Upper lobe of left lung (tissue), 6 donors: ENCODE results near the gene IFI30. TPM values are rescaled to one million over a fixed set of nuclear protein-coding genes. Genes with fewer than 3 reads are reported as not detected.

Source experiments
- ATAC-seq, 2 donors: fragments of 200-7000 bp; cut with Tn5 transposase; one replicate each; pipeline ENCODE4 v1.9.1; 2022; ENCODE audit warnings: mild to moderate bottlenecking in 2 of 2, moderate library complexity in 2 of 2; ENCODE audit not compliant: low FRiP score in 2 of 2
- DNase-seq, 2 donors: peaks; one replicate each; pipeline ENCODE4 v3.0.0-alpha.2; 2019 to 2020
- H3K27ac ChIP-seq, 4 donors: fragments of 200-600 bp; sonication (generic); one replicate each; pipeline ENCODE4 v1.5.1; 2016 to 2019
- H3K27me3 ChIP-seq, 4 donors: fragments of 200-600 bp; sonication (generic); one replicate each; pipeline ENCODE4 v1.5.1; 2017 to 2019
- H3K36me3 ChIP-seq, 4 donors: fragments of 200-600 bp; sonication (generic); one replicate each; pipeline ENCODE4 v1.5.1; 2016 to 2019
- H3K4me1 ChIP-seq, 4 donors: fragments of 200-600 bp; sonication (generic); one replicate each; pipeline ENCODE4 v1.5.1; 2018 to 2019
- H3K4me3 ChIP-seq, 4 donors: fragments of 200-600 bp; sonication (generic); one replicate each; pipeline ENCODE4 v1.5.1; 2017 to 2019; ENCODE audit warnings: mild to moderate bottlenecking in 2 of 4, moderate library complexity in 1 of 4
- H3K9me3 ChIP-seq, 4 donors: fragments of 200-600 bp; sonication (generic); one replicate each; pipeline ENCODE4 v1.5.1; 2018 to 2019
- CTCF ChIP-seq, 6 experiments: fragments of 450-650 bp in 4 of 6; fragments of 200-600 bp in 2 of 6; sonication (generic) in 2 of 6; IDR thresholded peaks; one replicate each; pipeline ENCODE4 v1.5.1; 2016 to 2019; ENCODE audit warnings: antibody characterized with exemption in 6 of 6
- EP300 ChIP-seq, 4 donors: sonication (generic); formaldehyde crosslinking; IDR thresholded peaks; one replicate each; pipeline ENCODE4 v1.5.1; 2017; ENCODE audit warnings: antibody characterized with exemption in 4 of 4, control low read depth in 2 of 4
- POLR2A ChIP-seq, 4 donors: fragments of 450-650 bp; IDR thresholded peaks; one replicate each; pipeline ENCODE4 v1.5.1; 2016 to 2017; ENCODE audit warnings: antibody characterized with exemption in 4 of 4, mild to moderate bottlenecking in 2 of 4
- POLR2AphosphoS5 ChIP-seq, 2 donors: sonication (generic); formaldehyde crosslinking; IDR thresholded peaks; one replicate each; pipeline ENCODE4 v1.5.1; 2017; ENCODE audit warnings: antibody characterized with exemption in 2 of 2
- WGBS, 2 donors: methylation state at CpG; one replicate each; pipeline ENCODE4 v1.1.5; 2017 to 2018; 5-methylcytosine and 5-hydroxymethylcytosine counted together
- total RNA-seq, 6 donors: library from RNA; depleted of rRNA in 4 of 6; stranded (reverse); fragments of >200 nt in 4 of 6; gene quantifications; one replicate each; pipeline versions ENCODE4 v1.1.0 to v1.2.1, GENCODE V29; 2016 to 2021
- donor health status: DM: no; HTN: no; CAD: no; lungs with moderate emphysema.
- donor health status: DM: no; HTN: yes; CAD: no; lungs with severe emphysema.

IFI30 gene
- total RNA-seq, 6 donors from 2014 or later = 228 to 764 (median 476) TPM

GRCh38 chr19:18183529-18183928 lies 9.9 kb downstream of the IFI30 start:
- no peaks in the 10 kb centered on the region for H3K36me3 ChIP-seq
- no peaks in the 10 kb centered on the region for H3K4me1 ChIP-seq
- H3K4me3 ChIP-seq = no peak overlapping the region
- TF ChIP-seq EP300 (IDR thresholded peaks at IDR 0.05) (no peak), POLR2A (IDR thresholded peaks at IDR 0.05) (no peak), POLR2AphosphoS5 (IDR thresholded peaks at IDR 0.05) (no peak), CTCF (IDR thresholded peaks at IDR 0.05) (no peak)
- ATAC-seq (no peak), DNase-seq (no peak)
- no peak overlapping the region for H3K27ac ChIP-seq
- H3K9me3 ChIP-seq = no peaks in the 10 kb centered on the region
- H3K27me3 ChIP-seq = no peaks in the 10 kb centered on the region

- Histone ChIP-seq H3K9me3 (no peaks in the 10 kb centered on the region), H3K4me3 (no peak overlapping the region), H3K4me1 (no peaks in the 10 kb centered on the region), H3K27me3 (no peaks in the 10 kb centered on the region), H3K36me3 (no peaks in the 10 kb centered on the region), H3K27ac (no peak overlapping the region)
- ATAC-seq (no peak), DNase-seq (no peak)
- TF ChIP-seq CTCF (IDR thresholded peaks at IDR 0.05) (no peak), POLR2AphosphoS5 (IDR thresholded peaks at IDR 0.05) (no peak), POLR2A (IDR thresholded peaks at IDR 0.05) (no peak), EP300 (IDR thresholded peaks at IDR 0.05) (no peak)
- WGBS, 2 donors = 75 to 81% methylated on average over 6 of the region's 6 CpGs
Measured at GRCh38 chr19:18185538-18185937, 11.9 kb downstream of the IFI30 start.

- Histone ChIP-seq H3K27ac (no peak overlapping the region), H3K36me3 (no peaks in the 10 kb centered on the region), H3K9me3 (no peaks in the 10 kb centered on the region), H3K4me1 (peaks cover 13 to 26% (median 20%) of the 10 kb centered on the region in 4 donors), H3K27me3 (no peaks in the 10 kb centered on the region), H3K4me3 (no peak overlapping the region)
- TF ChIP-seq CTCF (IDR thresholded peaks at IDR 0.05) (no peak), POLR2AphosphoS5 (IDR thresholded peaks at IDR 0.05) (no peak), EP300 (IDR thresholded peaks at IDR 0.05) (no peak), POLR2A (IDR thresholded peaks at IDR 0.05) (no peak)
- DNase-seq = no peak
- ATAC-seq = no peak
- WGBS, 2 donors = 91 to 98% methylated on average over 4 of the region's 4 CpGs
Measured at GRCh38 chr19:18190278-18190677, 16.7 kb downstream of the IFI30 start.

GRCh38 chr19:18191640-18192062 lies 18.0 kb downstream of the IFI30 start:
- no peak for DNase-seq
- peak overlapping the region in 3 of 4 donors; percentile 62 to 95 (median 82) for H3K4me3 ChIP-seq
- WGBS, 2 donors = 61 to 70% methylated on average over 5 of the region's 5 CpGs
- H3K27ac ChIP-seq = peak overlapping the region; percentile 86 to 96 (median 92)
- H3K9me3 ChIP-seq = no peaks in the 10 kb centered on the region
- ATAC-seq = no peak
- TF ChIP-seq EP300 (IDR thresholded peaks at IDR 0.05) (no peak), POLR2A (IDR thresholded peaks at IDR 0.05) (no peak), CTCF (IDR thresholded peaks at IDR 0.05) (no peak), POLR2AphosphoS5 (IDR thresholded peaks at IDR 0.05) (no peak)
- no peaks in the 10 kb centered on the region for H3K27me3 ChIP-seq
- peaks cover 0 to 11% (median 8%) of the 10 kb centered on the region in 4 donors for H3K36me3 ChIP-seq
- peaks cover 13 to 27% (median 20%) of the 10 kb centered on the region in 4 donors for H3K4me1 ChIP-seq

GRCh38 chr19:18192673-18193387 lies 19.2 kb downstream of the IFI30 start, which contains the start of gene MPV17L2:
Gene MPV17L2 (plus strand): TSS chr19:18193218. CDS start chr19:18193282, 64 bp downstream.
- peak within 1 kb of the TSS; percentile 86 to 96 (median 92) for H3K27ac ChIP-seq
- no peaks in the 10 kb centered on the region for H3K27me3 ChIP-seq
- 0 to 1% methylated on average over 29 to 37 of the region's 74 CpGs for WGBS, 2 donors
- DNase-seq (peak; percentile 99), ATAC-seq (peak; percentile 96 to 99)
- TF ChIP-seq CTCF (IDR thresholded peaks at IDR 0.05) (peak in 2 of 6 experiments; percentile 32 to 38), POLR2AphosphoS5 (IDR thresholded peaks at IDR 0.05) (peak; percentile 89 to 94), POLR2A (IDR thresholded peaks at IDR 0.05) (peak in 3 of 4 donors; percentile 80 to 85 (median 83)), EP300 (IDR thresholded peaks at IDR 0.05) (peak in 1 of 4 donors; percentile 15)
- peaks cover 13 to 27% (median 20%) of the 10 kb centered on the region in 4 donors for H3K4me1 ChIP-seq
- H3K9me3 ChIP-seq = no peaks in the 10 kb centered on the region
- peaks cover 0 to 19% (median 14%) of the 10 kb centered on the region in 4 donors for H3K36me3 ChIP-seq
- peak within 1 kb of the TSS; percentile 62 to 95 (median 84) for H3K4me3 ChIP-seq
